OCI-LY1 (cell line): ENCODE measurements around the gene LAMA1.

Experiments used
- H2AFZ ChIP-seq: fragments of 200-600 bp; sonication (generic), shearing (Covaris generic); 2 replicates; pipeline ENCODE4 v1.6.0; 2014; ENCODE audit warnings: antibody characterized with exemption, mild to moderate bottlenecking, low read length
- H3F3A ChIP-seq: fragments of 200-600 bp; sonication (generic), shearing (Covaris generic); 2 replicates; pipeline ENCODE4 v1.6.0; 2014; ENCODE audit warnings: mild to moderate bottlenecking, antibody characterized with exemption, low read length, moderate library complexity; ENCODE audit not compliant: insufficient read depth
- H3K27ac ChIP-seq: fragments of 200-600 bp; sonication (generic); 2 replicates; pipeline ENCODE4 v1.5.1; 2014; ENCODE audit warnings: low read length, mixed run types, mild to moderate bottlenecking, low read depth; ENCODE audit not compliant: poor library complexity, severe bottlenecking
- H3K27me3 ChIP-seq: fragments of 200-600 bp; sonication (generic); 2 replicates; pipeline ENCODE4 v1.6.0; 2014; ENCODE audit warnings: antibody characterized with exemption, mild to moderate bottlenecking, low read length, moderate library complexity; ENCODE audit not compliant: insufficient read depth
- H3K36me3 ChIP-seq: fragments of 200-600 bp; sonication (generic); 2 replicates; pipeline ENCODE4 v1.6.1; 2014; ENCODE audit warnings: mild to moderate bottlenecking, antibody characterized with exemption, low read length, moderate library complexity, mixed read lengths; ENCODE audit not compliant: insufficient read depth
- H3K4me1 ChIP-seq: fragments of 200-600 bp; sonication (generic); 2 replicates; pipeline ENCODE4 v1.5.1; 2014; ENCODE audit warnings: mild to moderate bottlenecking, low read length, moderate library complexity; ENCODE audit not compliant: insufficient read depth, severe bottlenecking
- H3K4me2 ChIP-seq: fragments of 200-600 bp; sonication (generic), shearing (Covaris generic); 2 replicates; pipeline ENCODE4 v1.6.1; 2014; ENCODE audit warnings: low read length
- H3K4me3 ChIP-seq: fragments of 200-600 bp; sonication (generic); 2 replicates; pipeline ENCODE4 v1.5.1; 2014; ENCODE audit warnings: low read length, low read depth, mild to moderate bottlenecking, mixed read lengths; ENCODE audit not compliant: poor library complexity, severe bottlenecking
- H3K79me2 ChIP-seq: fragments of 200-600 bp; shearing (Covaris generic); 2 replicates; pipeline ENCODE4 v1.6.1; 2016; ENCODE audit warnings: mixed run types, low read length, mixed read lengths; ENCODE audit not compliant: insufficient read depth
- H3K9ac ChIP-seq: fragments of 200-600 bp; sonication (generic), shearing (Covaris generic); 2 replicates; pipeline ENCODE4 v1.6.1; 2014; ENCODE audit warnings: mild to moderate bottlenecking, low read length, mixed read lengths
- H3K9me2 ChIP-seq: fragments of 200-600 bp; sonication (generic), shearing (Covaris generic); 2 replicates; pipeline ENCODE4 v1.6.1; 2014; ENCODE audit warnings: low read depth, mild to moderate bottlenecking, low read length, mixed read lengths
- H3K9me3 ChIP-seq: fragments of 200-600 bp; shearing (Covaris generic); 2 replicates; pipeline ENCODE4 v1.6.1; 2014; ENCODE audit warnings: low read length, mixed read lengths
- H4K20me1 ChIP-seq: fragments of 200-600 bp; sonication (generic), shearing (Covaris generic); 2 replicates; pipeline ENCODE4 v1.6.0; 2016; ENCODE audit warnings: mild to moderate bottlenecking, low read length; ENCODE audit not compliant: insufficient read depth
- EZH2 ChIP-seq: fragments of 200-600 bp; sonication (generic), shearing (Covaris generic); IDR thresholded peaks from 2 replicates; pipeline ENCODE4 v1.8.0; 2017; ENCODE audit warnings: borderline replicate concordance, mixed run types, mild to moderate bottlenecking, antibody characterized with exemption, low read length, moderate library complexity, mixed read lengths
- TF ChIP-seq, protein P1 (sequence below): fragments of 200-600 bp; sonication (generic), shearing (Covaris generic); IDR thresholded peaks from 2 replicates; pipeline ENCODE4 v1.5.1; 2017; ENCODE audit warnings: mild to moderate bottlenecking, antibody characterized with exemption, low read length, moderate library complexity, mixed read lengths

Gene LAMA1

DNA sequence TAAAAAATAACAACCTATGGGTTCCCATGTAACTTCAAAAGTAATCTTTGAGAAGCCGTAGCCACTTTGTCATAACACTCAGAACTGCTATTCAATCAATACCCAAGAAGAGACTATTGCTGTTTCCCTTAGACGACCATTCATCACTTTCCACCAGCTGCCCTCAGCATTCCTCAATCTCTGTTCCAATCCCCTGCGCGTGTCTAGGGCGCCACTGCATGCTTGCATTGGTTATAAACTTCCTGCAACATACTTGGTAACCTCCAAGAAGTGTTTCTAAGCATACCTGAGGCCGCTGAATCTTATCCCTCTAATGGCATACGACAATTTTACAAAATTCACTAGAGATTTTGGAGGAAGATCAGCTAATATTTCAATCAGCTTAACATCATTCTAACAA lies 134.2 kb downstream of the LAMA1 start:
- no peak overlapping the region for H2AFZ ChIP-seq
- H3K36me3 ChIP-seq, result no peaks in the 10 kb centered on the region
- H3K27me3 ChIP-seq, result no peaks in the 10 kb centered on the region
- H3K9me3 ChIP-seq, result no peaks in the 10 kb centered on the region
- no peak overlapping the region for H3K4me3 ChIP-seq
- H3K9ac ChIP-seq, result no peak overlapping the region
- no peaks in the 10 kb centered on the region for H4K20me1 ChIP-seq
- H3K4me2 ChIP-seq, result no peak overlapping the region
- no peak for TF ChIP-seq EZH2
- TF ChIP-seq, protein P1, sequence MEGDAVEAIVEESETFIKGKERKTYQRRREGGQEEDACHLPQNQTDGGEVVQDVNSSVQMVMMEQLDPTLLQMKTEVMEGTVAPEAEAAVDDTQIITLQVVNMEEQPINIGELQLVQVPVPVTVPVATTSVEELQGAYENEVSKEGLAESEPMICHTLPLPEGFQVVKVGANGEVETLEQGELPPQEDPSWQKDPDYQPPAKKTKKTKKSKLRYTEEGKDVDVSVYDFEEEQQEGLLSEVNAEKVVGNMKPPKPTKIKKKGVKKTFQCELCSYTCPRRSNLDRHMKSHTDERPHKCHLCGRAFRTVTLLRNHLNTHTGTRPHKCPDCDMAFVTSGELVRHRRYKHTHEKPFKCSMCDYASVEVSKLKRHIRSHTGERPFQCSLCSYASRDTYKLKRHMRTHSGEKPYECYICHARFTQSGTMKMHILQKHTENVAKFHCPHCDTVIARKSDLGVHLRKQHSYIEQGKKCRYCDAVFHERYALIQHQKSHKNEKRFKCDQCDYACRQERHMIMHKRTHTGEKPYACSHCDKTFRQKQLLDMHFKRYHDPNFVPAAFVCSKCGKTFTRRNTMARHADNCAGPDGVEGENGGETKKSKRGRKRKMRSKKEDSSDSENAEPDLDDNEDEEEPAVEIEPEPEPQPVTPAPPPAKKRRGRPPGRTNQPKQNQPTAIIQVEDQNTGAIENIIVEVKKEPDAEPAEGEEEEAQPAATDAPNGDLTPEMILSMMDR, result no peak
- no peaks in the 10 kb centered on the region for H3K79me2 ChIP-seq
- no peaks in the 10 kb centered on the region for H3F3A ChIP-seq
- no peaks in the 10 kb centered on the region for H3K4me1 ChIP-seq
- H3K9me2 ChIP-seq, result no peaks in the 10 kb centered on the region
- H3K27ac ChIP-seq, result no peak overlapping the region

DNA sequence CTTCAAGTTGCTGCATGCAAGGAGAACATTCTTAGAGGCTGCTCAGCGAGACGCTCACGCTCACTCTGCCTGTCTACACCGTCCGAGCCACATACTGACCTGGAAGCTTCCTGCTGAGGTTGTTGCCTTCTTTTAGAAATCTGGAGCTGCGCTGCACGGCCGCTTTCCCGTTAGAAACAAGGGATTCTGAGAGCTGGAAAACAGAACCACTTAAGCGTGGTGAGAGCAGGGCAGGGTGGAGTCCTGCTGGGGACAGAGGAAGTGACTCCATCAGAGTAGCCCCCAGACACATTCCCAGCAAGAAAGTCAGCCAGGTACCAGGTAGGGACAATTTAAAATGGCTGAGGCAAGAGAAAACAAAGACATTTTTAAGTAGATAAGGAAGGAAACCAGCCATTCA lies 135.2 kb downstream of the LAMA1 start:
- Histone ChIP-seq H3K27me3 (no peaks in the 10 kb centered on the region), H3K4me3 (no peak overlapping the region), H2AFZ (no peak overlapping the region), H3K9me3 (no peaks in the 10 kb centered on the region), H4K20me1 (no peaks in the 10 kb centered on the region), H3K9me2 (no peaks in the 10 kb centered on the region), H3F3A (no peaks in the 10 kb centered on the region), H3K79me2 (no peaks in the 10 kb centered on the region), H3K4me2 (no peak overlapping the region), H3K27ac (no peak overlapping the region), H3K9ac (no peak overlapping the region), H3K4me1 (no peaks in the 10 kb centered on the region), H3K36me3 (no peaks in the 10 kb centered on the region)
- no peak for TF ChIP-seq EZH2

DNA sequence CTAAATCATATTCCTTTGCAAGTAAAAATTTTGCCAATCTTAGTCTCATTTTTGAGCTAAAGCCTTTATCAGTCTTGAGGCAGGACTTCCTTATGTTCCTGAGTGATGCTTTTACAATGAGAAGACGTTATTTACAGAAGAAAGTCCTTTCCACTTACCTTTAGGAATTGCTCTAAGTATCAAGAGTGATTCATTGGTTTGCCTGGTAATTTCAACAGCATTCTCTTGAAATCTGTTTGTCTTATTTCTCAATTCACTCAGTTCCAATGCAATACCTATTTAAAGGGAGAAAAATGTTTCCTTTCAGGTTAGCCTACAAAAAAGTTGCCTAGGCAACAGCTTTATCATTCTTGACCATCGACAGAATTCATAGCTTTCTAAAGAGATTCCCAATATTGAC lies 137.2 kb downstream of the LAMA1 start:
- H3F3A ChIP-seq, result no peaks in the 10 kb centered on the region
- no peak overlapping the region for H3K4me3 ChIP-seq
- no peaks in the 10 kb centered on the region for H3K36me3 ChIP-seq
- H3K4me2 ChIP-seq, result no peak overlapping the region
- H3K9ac ChIP-seq, result no peak overlapping the region
- H3K4me1 ChIP-seq, result no peaks in the 10 kb centered on the region
- TF ChIP-seq, protein P1, result no peak
- TF ChIP-seq EZH2, result no peak
- H3K27me3 ChIP-seq, result no peaks in the 10 kb centered on the region
- H2AFZ ChIP-seq, result no peak overlapping the region
- no peaks in the 10 kb centered on the region for H3K9me2 ChIP-seq
- no peaks in the 10 kb centered on the region for H3K79me2 ChIP-seq
- no peaks in the 10 kb centered on the region for H3K9me3 ChIP-seq
- no peaks in the 10 kb centered on the region for H4K20me1 ChIP-seq
- H3K27ac ChIP-seq, result no peak overlapping the region

DNA sequence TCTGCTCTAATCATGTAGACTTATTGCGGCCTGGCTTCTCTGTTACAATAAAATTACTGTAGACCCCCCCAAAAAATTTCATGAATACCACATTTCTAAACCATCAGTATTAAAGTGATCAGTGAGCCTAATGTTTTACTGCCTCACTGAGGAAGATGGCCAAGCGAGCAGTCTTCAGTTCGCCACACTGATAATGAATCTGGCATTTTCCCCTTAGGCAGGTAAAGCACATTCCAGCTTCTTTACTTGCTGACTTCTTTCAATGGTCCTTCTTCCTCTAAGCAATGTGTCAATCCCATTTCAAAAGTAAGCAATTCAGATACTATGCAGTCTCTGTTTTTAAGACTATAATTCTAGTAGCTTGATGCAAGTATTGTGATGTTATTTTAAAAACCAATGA lies 137.6 kb downstream of the LAMA1 start:
- no peaks in the 10 kb centered on the region for H3F3A ChIP-seq
- H3K4me1 ChIP-seq, result no peaks in the 10 kb centered on the region
- no peaks in the 10 kb centered on the region for H3K9me2 ChIP-seq
- H4K20me1 ChIP-seq, result no peaks in the 10 kb centered on the region
- no peak overlapping the region for H3K27ac ChIP-seq
- no peak overlapping the region for H3K9ac ChIP-seq
- H3K4me2 ChIP-seq, result no peak overlapping the region
- H3K27me3 ChIP-seq, result no peaks in the 10 kb centered on the region
- H3K9me3 ChIP-seq, result no peaks in the 10 kb centered on the region
- TF ChIP-seq, protein P1, result no peak
- TF ChIP-seq EZH2, result no peak
- no peaks in the 10 kb centered on the region for H3K36me3 ChIP-seq
- no peak overlapping the region for H3K4me3 ChIP-seq
- no peak overlapping the region for H2AFZ ChIP-seq
- H3K79me2 ChIP-seq, result no peaks in the 10 kb centered on the region
